ENCODE data around the gene C10orf71. TPM values are rescaled to one million over a fixed set of nuclear protein-coding genes. Genes with fewer than 3 reads are reported as not detected.

The C10orf71 gene
- total RNA-seq, 1 donor from 2014 or later = not detected

- DNase-seq (ENCODE audit: extremely low read depth, low read depth, low spot score) = no peak
Observed at GRCh38 chr10:49353895-49354566, 55.1 kb downstream of the C10orf71 start.

DNA sequence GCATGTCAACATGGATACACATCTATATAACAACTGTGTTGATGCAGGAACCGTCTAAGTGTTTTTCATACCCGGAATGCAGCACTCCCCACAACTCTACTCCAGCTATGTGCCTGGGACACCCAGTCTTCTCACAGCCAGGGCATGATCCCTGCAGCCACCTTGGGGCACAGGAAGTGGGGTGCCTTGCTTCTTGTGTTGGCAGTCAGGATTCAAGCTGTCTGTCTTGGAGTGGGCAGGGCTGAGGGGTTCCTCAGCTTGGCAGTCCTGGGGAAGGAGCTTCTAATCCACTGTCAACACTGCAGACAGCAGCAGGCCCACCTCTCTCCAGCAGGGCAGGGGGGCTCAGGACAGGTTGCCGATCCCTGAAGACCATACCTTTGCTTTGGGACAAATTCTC is 55.6 kb downstream of the C10orf71 start:
- no peak for DNase-seq (ENCODE audit: extremely low read depth, low read depth, low spot score)

GRCh38 chr10:49355221-49355620 is 56.3 kb downstream of the C10orf71 start:
- DNase-seq (ENCODE audit: extremely low read depth, low read depth, low spot score) = no peak

DNA sequence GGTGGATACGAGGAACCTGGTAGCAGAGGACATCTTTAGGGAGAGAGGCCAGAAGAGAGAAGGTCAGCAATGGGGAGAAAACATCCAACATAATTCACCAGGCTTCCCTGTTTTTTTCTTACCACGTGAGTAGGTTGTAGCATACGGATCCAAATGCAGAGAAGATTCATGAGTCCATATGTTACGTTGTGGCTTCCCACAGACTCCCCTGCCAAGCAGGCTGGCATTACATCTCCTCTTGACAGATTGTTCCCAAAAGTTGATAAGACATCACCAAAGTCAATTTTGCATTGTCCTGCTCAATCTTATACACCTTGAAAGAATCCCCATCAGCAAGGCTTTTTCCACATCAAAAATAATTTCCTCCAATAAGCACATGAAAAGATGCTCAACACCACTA is 57.2 kb downstream of the C10orf71 start:
- no peak for DNase-seq (ENCODE audit: extremely low read depth, low read depth, low spot score)

- DNase-seq (ENCODE audit: extremely low read depth, low read depth, low spot score) = no peak
Observed at GRCh38 chr10:49356944-49357343, 58.0 kb downstream of the C10orf71 start.

DNA sequence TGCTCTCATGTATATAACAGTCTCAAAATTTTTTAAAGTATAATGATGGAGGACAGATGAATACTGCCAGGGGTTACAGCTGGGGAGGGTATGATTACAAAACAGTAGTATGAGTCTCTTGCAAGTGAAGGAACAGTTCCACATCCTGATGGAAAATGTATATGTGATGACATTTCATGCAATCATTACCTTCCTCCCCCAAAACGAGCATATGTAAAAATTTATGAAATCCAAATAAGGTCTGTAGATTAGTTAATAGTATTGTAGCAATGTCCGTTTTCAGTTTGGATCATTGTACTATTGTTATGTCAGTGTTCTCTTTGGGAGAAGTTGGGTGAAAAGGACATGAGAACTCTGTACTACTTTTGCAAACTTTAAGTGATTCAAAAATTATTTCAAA is 58.9 kb downstream of the C10orf71 start:
- DNase-seq (ENCODE audit: extremely low read depth, low read depth, low spot score) = no peak

DNA sequence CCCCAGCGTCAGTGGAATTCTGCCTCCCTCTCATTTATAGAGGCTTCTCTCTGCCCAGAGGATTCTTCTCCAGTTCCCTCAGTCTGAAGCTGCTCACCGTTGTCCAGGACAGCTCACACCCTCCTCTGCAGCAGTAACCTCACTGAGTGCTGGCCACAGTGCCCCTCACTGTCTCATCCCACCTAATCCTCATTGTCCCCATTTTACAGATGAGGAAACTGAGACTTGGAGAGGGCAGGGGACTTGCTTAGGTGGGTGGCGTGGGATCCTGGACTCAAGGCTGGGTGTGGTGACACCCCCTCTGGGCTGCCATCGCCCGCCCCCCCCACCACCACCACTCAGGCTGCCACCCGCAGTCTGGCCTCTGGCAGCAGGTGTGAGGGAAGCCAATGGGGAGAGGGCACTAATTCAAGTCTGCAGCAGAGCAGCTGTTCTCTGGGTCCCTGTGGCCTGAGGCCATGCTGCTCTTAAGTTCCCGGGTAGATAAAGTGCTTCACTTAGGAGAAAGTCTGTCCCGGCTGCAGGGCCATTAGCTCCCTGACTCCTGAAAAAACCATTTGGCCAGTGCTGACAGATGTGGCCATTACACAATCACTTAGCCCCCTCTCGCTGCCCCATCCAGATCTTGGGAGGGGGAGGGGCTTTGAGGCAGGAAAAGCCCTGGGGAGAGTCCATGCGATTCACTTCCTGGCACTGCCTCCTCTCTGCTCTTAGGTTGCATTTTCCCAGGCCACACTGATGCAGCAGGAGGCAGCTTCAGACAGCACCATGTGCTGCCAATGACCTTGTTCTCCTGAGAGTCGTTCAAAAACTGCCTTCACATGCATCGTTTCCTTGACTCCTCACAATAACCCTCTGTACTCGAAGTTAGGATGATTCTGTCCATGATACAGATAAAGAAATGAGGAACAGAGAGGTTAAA is 60.6 kb downstream of the C10orf71 start:
- DNase-seq (ENCODE audit: extremely low read depth, low read depth, low spot score) = no peak

- no peak for DNase-seq (ENCODE audit: extremely low read depth, low read depth, low spot score)
Observed at GRCh38 chr10:49360271-49361177, 61.6 kb downstream of the C10orf71 start.

DNA sequence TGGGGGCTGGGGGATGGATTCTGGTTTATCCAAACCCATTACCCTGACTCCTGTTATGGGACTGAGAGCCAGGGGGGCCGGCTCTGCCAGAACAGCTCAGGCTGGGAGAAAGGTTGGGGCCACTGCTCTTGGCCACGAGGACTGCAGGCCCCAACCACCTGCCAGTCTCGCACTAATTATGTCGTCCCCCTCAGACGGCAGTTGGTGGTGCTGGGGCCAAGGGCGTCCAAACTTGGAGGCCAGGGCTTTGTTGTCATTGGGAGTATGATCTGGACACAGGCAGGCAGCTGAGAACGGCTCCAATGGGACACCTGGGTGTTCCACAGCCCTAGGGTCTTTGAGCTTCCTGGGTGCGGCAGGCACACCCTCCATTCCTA is 62.2 kb downstream of the C10orf71 start:
- DNase-seq (ENCODE audit: extremely low read depth, low read depth, low spot score) = no peak

GRCh38 chr10:49361735-49362568 is 63.0 kb downstream of the C10orf71 start:
- no peak for DNase-seq (ENCODE audit: extremely low read depth, low read depth, low spot score)

- DNase-seq (ENCODE audit: extremely low read depth, low read depth, low spot score) = no peak
Observed at GRCh38 chr10:49362596-49363260, 63.8 kb downstream of the C10orf71 start.

GRCh38 chr10:49363309-49364031 is 64.5 kb downstream of the C10orf71 start:
- no peak for DNase-seq (ENCODE audit: extremely low read depth, low read depth, low spot score)

DNA sequence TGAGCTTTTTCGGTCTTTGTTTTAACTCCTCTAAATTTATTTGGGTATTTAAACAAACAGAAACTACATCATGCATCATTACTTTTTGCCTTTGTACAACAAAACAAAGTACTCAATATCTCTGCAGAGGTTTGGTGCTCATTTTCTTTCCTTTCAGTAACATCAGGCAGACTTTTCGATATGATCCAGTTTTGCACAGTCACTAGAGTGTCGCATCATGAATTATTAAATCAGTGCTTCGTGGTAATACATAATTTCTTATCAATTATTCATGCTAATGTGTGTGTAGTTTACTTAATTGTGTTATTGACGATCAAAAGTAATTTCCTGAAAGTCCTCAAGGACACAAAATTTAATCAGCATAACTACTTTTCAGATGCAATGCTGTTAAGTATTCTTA is 65.1 kb downstream of the C10orf71 start:
- no peak for DNase-seq (ENCODE audit: extremely low read depth, low read depth, low spot score)

- DNase-seq (ENCODE audit: extremely low read depth, low read depth, low spot score) = no peak
Observed at GRCh38 chr10:49364747-49365146, 65.8 kb downstream of the C10orf71 start.

GRCh38 chr10:49365275-49365674 is 66.3 kb downstream of the C10orf71 start:
- DNase-seq (ENCODE audit: extremely low read depth, low read depth, low spot score) = no peak

DNA sequence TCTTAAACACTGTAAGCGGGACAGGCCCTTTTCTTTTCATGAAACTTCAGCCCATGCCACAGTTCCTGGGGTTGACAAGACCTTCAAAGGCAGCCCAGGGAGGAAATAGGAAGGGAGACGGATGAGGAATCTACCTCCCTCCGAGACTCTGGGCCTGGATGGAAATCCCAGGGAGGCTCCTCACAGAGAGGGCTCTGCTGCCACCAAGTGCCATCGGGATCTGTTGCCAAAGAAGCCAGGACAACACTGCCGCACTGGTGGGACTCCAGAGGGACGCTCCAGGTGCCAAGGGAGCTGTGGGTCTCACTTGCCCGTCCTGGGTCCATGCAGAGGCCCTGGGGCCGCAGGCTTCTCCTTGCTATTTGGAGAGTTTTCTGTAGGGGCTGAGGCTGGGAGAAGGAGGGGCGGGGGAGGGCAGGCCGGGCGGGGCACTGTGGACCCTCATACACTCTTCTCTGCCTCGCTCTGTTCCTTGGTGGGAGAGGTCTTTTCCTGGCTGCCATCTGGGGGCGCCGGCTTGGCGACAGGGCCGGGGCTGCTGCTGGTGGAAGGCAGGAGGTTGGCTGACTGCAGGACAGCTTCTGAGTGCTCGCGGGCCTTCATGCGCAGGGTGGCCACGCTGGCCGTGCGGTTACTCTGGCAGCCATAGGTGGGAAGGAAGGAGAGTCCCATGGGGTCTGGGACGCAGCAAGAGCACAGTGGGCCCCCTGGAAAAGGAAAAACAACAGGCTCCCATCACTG is 66.9 kb downstream of the C10orf71 start:
- no peak for DNase-seq (ENCODE audit: extremely low read depth, low read depth, low spot score)

DNA sequence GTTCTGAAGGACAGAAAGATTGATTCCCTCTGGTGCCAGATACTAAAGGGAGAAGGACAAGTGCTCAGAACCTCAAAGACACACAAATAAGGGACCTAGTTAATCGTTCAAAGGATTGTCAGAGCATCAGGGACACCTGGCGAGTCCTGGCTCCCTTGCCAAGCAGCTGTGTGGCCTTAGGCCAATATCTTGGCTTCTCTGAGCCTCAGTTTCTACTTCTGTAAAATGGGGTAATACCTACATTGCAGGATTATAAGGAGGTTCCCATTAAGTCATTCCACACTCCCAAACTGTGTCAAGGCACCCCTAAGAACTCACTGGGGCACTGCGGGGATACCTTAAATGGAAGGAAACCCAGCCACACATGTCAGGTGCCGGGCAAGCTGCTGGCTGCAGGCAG is 67.5 kb downstream of the C10orf71 start:
- DNase-seq (ENCODE audit: extremely low read depth, low read depth, low spot score) = no peak

GRCh38 chr10:49367600-49367999 is 68.6 kb downstream of the C10orf71 start:
- DNase-seq (ENCODE audit: extremely low read depth, low read depth, low spot score) = no peak
